Stimulated activated CD8-positive, alpha-beta memory T cell treated with anti-CD3 and anti-CD28 coated beads, Interleukin-12 subunit alpha, Interleukin-12 subunit beta, amount 100 ng/mL, for 4 hours (primary cell): ENCODE data around the gene ITGAV.

Experiments
- DNase-seq: peaks from one replicate; pipeline ENCODE4 v3.0.0-alpha.2; 2020; ENCODE audit warnings: low read depth

Gene ITGAV

GRCh38 chr2:186718122-186718521, 128.3 kb downstream of the ITGAV start:
- DNase-seq: no peak

- DNase-seq: no peak
These were observed 129.0 kb downstream of the ITGAV start for GRCh38 chr2:186718903-186719302.

- no peak for DNase-seq
These were observed 132.1 kb downstream of the ITGAV start for GRCh38 chr2:186721956-186722355.

DNA sequence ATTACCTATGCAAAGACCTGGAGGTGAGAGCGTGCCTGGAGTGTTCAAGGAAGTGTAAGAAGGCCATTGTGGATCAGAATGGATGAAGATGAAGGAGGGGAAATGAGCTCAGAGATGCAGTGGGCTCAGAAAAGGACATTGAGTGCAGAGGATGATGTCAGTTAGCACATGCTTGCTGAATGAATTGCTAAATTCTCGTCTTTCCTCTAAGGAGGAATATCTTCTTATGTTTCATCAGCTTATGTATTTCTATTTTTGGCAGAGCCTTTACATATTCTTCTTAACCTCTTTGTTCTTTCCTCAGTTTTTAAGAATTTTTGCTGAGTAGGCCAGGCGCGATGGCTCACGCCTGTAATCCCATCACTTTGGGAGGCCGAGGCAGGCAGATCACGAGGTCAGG, 134.9 kb downstream of the ITGAV start:
- DNase-seq: no peak

DNA sequence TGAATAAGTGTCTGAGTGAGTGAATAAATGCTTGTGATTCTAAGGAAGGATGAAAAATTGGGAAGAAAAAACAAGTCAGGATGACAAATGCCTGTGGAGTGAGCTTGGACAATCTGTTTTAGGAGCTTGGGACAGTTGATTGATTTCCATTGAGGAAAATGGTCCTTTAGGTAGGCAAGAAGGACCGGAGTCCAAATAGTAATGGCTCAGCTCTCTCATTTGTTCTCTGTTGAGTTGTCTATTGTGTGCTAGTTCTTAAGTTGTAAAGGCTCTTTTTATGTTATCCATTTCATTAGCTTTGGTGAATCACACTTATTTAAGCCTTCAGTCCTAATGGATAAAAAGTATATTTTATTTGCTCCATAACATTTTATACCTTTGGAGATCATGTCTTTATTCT, 135.9 kb downstream of the ITGAV start:
- no peak for DNase-seq

DNA sequence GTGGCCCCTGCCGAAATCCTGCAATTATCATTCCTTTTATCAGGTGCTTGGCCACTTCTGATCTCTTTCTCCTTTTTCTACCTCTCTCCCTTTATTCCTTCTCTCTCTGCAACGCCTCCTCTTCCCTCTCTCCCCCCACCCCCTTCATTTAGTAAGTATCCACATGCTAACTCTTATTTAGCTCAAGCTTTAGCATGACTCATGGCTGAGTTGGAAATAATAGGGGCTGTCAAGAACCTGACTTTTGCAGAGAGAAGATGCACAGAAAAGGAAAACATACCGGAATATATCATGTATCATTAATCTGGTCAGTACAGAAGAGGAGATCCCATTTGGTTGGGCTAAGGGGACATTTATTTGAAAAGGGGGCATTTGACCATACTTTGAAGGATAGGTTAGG, 137.1 kb downstream of the ITGAV start:
- DNase-seq: no peak

GRCh38 chr2:186728631-186729030, 138.8 kb downstream of the ITGAV start:
- no peak for DNase-seq
